Stimulated activated CD4-positive, alpha-beta T cell treated with anti-CD3 and anti-CD28 coated beads, Interleukin-12 subunit alpha, Interleukin-12 subunit beta, amount 100 ng/mL, for 24 hours (primary cell): Measurements from ENCODE around the gene PER2.

Experiments
- DNase-seq, 2 experiments: peaks; one replicate each; pipeline ENCODE4 v3.0.0-alpha.2; 2020; ENCODE audit warnings: low read depth in 2 of 2

The PER2 gene

DNA sequence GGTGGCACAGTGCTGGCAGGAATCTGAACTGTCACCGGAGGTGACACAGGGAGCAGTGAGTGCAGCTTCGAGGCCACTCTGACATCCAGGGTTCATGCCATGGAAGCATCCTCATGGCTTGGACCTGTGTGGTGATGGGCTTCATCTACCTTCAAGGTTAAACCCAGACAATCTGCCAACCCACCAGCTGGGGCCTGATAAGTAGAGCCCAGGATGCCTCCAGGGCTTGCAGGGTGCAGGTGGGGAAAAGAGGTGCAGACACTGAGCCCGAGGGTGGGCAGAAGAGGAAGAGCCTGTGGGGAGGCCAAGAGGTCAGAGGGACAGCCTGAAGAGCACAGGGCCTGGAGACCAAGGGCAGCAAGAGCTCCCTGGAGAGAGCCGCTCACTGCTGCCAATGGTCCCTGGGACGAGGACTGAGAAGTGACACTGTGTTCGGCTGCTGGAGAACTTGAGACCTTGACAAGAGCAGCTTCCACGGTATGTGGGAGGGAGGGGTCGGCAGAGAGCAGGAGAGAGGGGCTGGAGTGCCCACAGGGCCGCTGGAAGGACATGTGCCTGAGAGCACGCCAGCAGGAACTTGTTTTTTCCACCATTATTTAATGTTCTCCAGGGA lies 40.5 kb downstream of the PER2 start:
- no peak for DNase-seq

DNA sequence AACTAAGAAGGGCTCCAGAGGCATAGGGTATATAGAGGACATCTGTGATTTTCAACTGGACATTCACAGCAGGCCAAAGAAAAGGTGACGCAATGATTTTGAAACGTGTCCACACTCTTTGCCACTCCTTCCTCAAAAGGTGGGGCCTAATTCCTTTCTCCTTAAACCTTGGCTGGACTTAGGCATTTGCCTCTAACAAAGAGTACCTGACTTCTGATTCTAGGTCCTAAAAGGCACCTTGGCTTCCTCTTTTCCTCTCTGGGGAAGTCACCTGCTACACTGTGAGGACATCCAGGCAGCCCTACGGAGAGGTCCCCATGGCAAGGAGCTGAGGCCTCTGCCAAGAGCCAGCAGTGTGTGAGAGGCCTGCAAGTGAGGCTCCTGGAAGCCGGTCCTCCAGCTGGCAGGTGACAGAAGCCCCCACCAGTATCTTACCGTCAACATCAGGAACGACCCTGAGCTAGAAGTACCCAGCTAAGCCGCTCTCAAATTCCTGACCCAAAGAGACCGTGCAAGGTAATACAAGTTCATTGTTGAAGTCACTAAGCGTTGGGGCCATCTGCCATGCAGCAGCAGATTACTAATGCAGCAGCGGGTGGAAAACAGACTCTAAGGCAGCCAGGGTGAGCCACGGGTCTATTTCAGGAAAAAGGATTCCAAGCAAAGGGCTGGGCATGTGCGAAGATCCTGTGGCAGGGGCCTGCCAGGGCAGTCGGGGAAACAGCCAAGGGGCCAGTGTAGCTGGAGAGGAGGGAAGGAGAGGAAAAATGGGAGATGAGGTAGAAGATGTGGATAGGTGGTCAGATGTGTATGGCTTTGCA lies 41.2 kb downstream of the PER2 start:
- DNase-seq = no peak

- no peak for DNase-seq
These were observed 44.3 kb downstream of the PER2 start for GRCh38 chr2:238244151-238244550.

DNA sequence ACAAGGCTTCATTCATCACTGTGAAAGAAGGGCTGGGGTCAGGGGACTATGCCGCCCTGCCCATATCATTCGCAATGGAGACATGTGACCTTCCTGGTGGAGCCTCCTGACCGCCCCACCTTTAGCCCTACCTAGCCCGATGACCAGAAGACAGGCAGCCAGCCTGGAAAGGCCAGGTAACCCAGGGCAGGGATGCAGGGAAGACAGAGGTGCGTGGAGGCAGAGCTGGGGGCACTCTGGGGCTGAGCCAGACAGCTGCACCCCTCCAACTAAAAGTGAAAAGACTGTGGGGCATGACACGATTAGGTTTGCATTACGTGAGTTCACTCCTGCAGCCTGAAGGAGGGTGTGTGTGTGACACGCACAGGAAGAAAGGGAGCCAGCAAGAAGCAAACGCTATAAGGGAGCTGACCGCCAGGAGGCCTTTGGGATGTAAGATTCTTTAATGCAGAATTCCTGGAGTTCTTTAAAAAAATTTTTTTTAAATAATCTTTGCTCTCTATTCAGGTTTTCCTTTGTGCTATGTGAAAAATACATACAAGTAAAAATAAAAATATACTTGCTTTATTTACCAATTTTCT lies 44.8 kb downstream of the PER2 start:
- no peak for DNase-seq

DNA sequence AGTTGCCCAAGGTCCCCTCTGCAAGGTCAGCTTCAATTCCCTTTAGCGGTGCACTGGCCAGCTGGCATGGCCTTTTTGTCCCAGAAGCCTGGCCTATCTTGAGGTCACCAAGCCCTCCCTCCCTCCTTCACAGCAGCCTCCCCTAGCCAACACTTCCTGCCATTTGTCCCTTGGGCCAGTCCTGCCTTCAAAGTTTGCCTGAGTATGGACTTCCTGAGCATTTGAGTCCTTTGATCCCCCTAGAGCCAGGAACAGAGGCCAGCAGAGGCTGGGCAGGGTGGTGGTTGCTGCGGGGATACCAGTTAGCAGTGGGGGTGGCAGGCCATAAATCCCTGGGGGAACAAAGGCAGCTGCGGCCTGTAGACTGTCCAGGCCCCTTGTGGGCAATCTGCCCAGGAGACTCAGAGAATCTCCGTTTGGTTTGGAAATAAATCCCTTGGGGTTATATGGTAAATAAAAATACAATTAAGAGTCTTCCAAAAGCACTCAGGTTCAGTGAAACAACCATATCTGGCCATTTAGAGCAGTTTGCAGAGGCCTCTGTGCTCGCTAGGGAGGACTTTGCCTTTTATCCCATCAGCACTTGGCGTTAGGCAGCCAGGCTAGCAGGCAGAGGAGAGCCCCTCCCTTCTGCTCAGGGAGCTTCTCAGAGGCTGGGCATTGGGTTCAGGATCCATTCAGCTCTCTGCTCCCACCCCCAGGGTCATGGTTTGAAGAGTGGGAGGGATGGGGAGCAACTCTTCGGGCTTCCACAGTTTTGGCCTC lies 45.5 kb downstream of the PER2 start:
- no peak for DNase-seq

DNA sequence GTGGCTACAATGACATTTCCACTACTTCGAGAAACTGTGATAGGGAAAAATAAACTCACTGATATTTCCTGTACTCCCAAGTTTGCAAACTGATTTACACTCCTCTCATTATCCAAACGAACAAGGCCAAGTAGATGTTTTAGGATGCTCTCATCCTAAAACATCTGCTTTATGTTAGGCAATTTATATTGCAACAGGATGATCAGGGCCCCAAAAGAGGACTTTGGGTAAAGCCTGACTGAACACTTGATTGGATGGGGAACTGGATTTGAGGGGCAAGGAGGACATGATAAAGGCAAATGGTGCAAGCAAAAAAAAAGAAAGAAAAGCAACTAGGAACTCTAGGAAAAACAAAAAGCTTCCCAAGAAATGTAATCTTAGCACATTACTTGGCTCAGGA lies 46.4 kb downstream of the PER2 start:
- no peak for DNase-seq

GRCh38 chr2:238240757-238241711 lies 47.4 kb downstream of the PER2 start:
- DNase-seq = no peak

- peak; percentile 35 to 72 for DNase-seq
These were observed 48.3 kb downstream of the PER2 start, which contains the start of gene HES6 for GRCh38 chr2:238239863-238240756. Gene HES6, minus strand, starts transcription at chr2:238240038. Its CDS starts 133 bp downstream, at chr2:238239905.

- DNase-seq = no peak
These were observed 48.9 kb downstream of the PER2 start for GRCh38 chr2:238239543-238239862.

DNA sequence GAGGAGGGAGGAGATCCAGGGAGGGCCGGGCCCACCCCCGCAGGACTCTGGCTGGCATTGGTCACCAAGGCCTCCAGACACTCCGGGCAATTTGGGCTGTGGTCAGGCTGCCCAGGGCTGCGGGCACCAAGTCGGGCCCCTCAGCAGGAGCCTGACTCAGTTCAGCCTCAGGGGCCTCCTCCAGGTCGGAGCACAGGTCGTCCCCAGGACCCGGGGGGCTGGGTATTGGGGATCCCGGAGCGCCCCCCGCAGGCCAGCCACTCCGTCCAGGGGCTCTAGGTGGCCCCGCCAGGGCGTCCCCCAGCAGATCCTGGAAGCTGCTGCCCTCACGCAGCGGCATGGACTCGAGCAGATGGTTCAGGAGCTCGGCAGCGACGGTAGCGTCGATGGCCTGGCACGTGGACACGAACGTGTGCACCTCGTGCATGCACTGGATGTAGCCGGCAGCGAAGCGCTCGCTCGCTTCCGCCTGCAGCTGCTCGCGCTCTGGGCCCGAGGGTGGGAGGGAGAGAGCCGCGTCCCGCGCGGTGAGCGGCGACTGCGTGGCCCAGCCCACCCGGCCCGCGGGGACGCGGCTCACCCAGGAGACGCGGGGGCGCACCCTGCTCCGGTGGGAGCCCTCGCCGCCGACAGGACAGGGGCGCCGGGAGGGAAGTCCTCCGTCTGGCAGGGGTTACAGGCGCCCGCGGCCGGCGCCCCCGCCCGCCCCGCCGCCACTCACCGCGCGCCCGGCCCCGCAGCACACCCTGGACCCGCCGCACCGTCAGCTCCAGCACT lies 49.5 kb downstream of the PER2 start:
- DNase-seq = no peak

- DNase-seq = no peak
These were observed 50.1 kb downstream of the PER2 start for GRCh38 chr2:238238311-238238765.

DNA sequence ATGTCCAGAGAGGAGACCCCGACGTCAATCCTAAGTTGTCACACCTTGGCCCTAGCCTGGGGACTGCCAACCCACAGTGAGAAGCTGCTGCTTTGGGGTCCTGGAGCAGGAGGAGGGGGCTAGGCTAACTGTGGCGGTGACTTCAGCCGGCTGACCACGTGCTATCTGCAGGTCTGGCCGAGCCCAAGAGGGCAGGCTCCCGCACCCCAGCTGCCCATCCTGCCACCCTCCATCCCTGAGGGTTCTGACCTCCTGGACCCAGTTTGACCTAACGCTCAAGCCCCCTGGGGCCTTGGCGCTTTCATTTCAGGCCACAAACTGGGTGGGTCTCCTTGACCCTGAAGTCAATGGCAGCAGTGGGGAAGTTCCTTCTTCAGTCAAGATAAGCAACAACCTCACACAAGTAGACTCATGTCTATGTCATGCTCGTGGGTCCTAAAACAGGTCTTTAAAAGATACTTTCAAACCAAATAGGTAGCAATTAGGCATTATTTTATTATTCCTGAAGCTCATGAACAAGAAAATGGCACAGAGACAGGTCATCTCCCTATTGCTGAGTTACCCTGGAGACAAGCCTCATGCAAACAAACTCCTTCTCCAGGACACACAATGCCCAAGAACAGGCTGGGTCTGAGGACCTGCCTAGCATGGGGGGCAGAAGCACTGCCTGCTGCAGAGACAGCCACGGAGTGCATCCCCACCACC lies 50.8 kb downstream of the PER2 start:
- DNase-seq = no peak

GRCh38 chr2:238236571-238236970 lies 51.8 kb downstream of the PER2 start:
- DNase-seq = no peak

- DNase-seq = no peak
These were observed 52.6 kb downstream of the PER2 start for GRCh38 chr2:238235856-238236255.

DNA sequence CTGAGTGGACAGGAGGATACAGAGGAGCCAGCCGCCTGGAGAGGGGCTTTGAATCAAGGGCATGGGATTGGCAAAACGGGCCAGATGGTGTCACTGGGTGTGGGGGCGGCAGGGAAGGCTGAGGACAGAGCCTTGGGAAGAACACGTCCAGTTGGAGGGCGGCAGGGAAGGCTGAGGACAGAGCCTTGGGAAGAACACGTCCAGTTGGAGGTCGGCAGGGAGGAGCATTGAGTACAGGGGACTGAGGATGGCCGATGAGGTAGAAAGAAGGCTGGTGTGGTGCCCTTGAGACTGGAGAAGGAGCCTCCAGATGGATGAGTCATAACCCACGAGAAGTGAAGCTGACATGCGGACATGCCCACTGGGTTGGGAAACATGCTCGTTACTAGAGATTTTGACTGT lies 53.1 kb downstream of the PER2 start:
- no peak for DNase-seq

DNA sequence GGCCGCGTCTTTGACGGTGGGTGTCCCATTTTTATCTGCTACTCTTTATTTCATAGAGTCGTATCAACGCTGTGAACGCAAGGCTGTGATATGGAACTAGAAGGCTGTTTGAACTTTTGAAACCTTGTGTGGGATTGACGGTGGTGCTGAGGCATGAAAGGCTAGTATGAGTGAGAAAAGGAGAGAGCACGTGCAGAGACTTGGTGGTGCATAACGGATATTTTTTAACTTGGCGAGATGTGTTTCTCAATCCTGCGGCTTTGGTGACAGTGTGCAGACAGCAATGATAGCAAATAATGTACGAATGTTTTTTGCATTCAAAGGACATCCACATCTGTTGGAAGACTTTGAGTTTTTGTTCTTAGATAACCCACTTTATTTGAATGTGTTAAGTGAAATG lies 54.8 kb downstream of the PER2 start:
- no peak for DNase-seq

DNA sequence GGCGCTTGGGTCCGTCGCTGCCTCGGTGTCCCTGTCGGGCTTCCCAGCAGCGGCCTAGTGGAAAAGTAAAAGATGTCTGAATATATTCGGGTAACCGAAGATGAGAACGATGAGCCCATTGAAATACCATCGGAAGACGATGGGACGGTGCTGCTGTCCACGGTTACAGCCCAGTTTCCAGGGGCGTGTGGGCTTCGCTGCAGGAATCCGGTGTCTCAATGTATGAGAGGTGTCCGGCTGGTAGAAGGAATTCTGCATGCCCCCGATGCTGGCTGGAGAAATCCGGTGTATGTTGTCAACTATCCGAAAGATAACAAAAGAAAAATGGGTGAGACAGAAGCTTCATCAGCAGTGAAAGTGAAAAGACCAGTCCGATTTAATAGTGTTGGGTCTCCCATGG lies 56.6 kb downstream of the PER2 start:
- no peak for DNase-seq

GRCh38 chr2:238231251-238231793 lies 57.1 kb downstream of the PER2 start:
- DNase-seq = peak; percentile 56 to 67
